A549 treated with ZK216348 at 1 μM for 4 hours (cell line): ENCODE results near the gene BHLHE41. TPM values are rescaled to one million over a fixed set of nuclear protein-coding genes. Genes with fewer than 3 reads are reported as not detected.

Experiments used
- total RNA-seq: library from RNA; stranded (reverse); fragments of 200-300 nt; extraction: Qiagen RNA extraction; gene quantifications from 5 replicates; pipeline ENCODE4 v1.2.3, GENCODE V29; 2022; ENCODE audit warnings: low read depth

BHLHE41 gene
- 0.77 to 3.2 TPM (median 1.2 TPM) in 5 replicates for total RNA-seq

GRCh38 chr12:26124446-26125399 lies at the start of gene BHLHE41:
TSS of gene BHLHE41 (minus strand) at chr12:26125037. CDS start at chr12:26124779, 258 bp downstream.

Other genes starting within 250 kb of the BHLHE41 start
- gene RASSF8, start 166.4 kb downstream of the BHLHE41 start, total RNA-seq: 7.2 to 12.6 TPM (median 9.7 TPM) in 5 replicates
- gene SSPN, start 70.5 kb upstream of the BHLHE41 start, total RNA-seq: 0.17 to 0.39 TPM (median 0.34 TPM) in 5 replicates